OCI-LY7 (cell line): ENCODE data around the gene AIFM2.

ENCODE experiments used
- CTCF ChIP-seq: fragments of 200-600 bp; sonication (generic); conservative IDR thresholded peaks from 2 replicates; pipeline ENCODE4 v1.5.1; 2014; ENCODE audit warnings: mild to moderate bottlenecking, antibody characterized with exemption, low read length, moderate library complexity, mixed read lengths
- EZH2phosphoT487 ChIP-seq: fragments of 200-600 bp; sonication (generic); IDR thresholded peaks from 2 replicates; pipeline ENCODE4 v1.6.1; 2018; ENCODE audit warnings: low read depth, borderline replicate concordance, mild to moderate bottlenecking, mixed run types, antibody characterized with exemption, low read length, moderate library complexity, mixed read lengths

- TF ChIP-seq CTCF (no peak), EZH2phosphoT487 (no peak)
Measured at GRCh38 chr10:70111496-70111895, 21.1 kb downstream of the AIFM2 start.
